A673 (cell line): Measurements from ENCODE around the gene PAQR9.

Source experiments
- EZH2 ChIP-seq: fragments of 200-600 bp; sonication (generic); IDR thresholded peaks from 2 replicates; pipeline ENCODE4 v1.6.1; 2017; ENCODE audit warnings: borderline replicate concordance, low read depth, mild to moderate bottlenecking, mixed read lengths, antibody characterized with exemption, low read length; ENCODE audit not compliant: poor library complexity, severe bottlenecking
- TF ChIP-seq, protein P1 (sequence below): fragments of 300-800, 200-600 bp; sonication (generic); conservative IDR thresholded peaks from 2 replicates; pipeline ENCODE4 v1.5.1; 2017; ENCODE audit warnings: low read depth, mild to moderate bottlenecking, antibody characterized with exemption, low read length, moderate library complexity, mixed read lengths

DNA sequence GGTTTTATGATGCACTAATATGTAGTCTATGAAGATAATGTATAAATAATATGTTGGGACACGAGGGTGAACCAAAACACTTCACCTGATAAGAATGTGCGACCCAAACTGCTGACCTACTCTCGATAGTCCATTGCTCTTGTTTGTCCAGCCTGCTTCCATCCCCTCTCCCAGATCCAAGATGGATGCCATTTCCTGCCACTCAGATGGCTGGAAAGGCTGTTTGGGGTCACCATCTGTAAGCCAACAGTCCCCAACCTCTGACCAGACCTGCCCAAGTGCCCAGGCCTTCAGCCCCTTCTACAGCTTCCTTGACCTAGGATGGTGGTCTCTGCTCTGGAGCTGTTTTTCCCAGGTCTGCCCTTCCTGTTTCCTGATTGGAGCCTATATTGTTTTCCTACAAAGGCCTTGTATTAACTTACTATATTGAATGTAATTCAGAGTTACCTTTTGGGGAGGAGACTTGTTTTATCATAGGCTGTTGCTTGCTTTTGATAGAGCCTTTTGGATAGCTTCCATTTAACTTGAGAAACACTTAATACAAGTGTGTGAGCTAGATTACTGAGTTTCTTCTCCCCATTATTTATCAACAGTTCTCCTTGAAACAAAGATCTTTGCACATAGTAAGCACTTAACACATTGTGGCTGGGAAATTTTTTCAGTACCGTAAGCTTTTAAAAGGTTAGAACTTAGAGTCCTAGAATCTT is 5.0 kb upstream of the PAQR9 start:
- TF ChIP-seq, protein P1, sequence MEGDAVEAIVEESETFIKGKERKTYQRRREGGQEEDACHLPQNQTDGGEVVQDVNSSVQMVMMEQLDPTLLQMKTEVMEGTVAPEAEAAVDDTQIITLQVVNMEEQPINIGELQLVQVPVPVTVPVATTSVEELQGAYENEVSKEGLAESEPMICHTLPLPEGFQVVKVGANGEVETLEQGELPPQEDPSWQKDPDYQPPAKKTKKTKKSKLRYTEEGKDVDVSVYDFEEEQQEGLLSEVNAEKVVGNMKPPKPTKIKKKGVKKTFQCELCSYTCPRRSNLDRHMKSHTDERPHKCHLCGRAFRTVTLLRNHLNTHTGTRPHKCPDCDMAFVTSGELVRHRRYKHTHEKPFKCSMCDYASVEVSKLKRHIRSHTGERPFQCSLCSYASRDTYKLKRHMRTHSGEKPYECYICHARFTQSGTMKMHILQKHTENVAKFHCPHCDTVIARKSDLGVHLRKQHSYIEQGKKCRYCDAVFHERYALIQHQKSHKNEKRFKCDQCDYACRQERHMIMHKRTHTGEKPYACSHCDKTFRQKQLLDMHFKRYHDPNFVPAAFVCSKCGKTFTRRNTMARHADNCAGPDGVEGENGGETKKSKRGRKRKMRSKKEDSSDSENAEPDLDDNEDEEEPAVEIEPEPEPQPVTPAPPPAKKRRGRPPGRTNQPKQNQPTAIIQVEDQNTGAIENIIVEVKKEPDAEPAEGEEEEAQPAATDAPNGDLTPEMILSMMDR = no peak
- TF ChIP-seq EZH2 = no peak
